ENCODE measurements around the gene TMEM86A.

DNA sequence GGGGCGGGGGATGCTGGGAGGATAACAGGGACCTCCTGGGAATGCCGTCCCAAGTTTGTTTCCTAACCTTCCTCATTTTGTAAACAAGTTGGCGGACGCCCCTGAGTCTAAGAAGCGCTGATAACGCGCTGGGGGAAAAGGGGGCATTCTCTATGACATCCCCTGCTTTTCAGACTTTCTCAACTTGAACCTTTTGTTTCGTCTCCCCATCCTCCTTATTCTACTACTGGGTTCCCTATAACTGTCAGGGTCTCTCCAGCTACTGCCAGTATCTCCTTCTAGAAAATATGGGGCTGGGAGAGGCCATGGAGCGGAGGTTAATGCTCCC is 654 bp downstream of the TMEM86A start:
- TF ChIP-seq, protein P1, sequence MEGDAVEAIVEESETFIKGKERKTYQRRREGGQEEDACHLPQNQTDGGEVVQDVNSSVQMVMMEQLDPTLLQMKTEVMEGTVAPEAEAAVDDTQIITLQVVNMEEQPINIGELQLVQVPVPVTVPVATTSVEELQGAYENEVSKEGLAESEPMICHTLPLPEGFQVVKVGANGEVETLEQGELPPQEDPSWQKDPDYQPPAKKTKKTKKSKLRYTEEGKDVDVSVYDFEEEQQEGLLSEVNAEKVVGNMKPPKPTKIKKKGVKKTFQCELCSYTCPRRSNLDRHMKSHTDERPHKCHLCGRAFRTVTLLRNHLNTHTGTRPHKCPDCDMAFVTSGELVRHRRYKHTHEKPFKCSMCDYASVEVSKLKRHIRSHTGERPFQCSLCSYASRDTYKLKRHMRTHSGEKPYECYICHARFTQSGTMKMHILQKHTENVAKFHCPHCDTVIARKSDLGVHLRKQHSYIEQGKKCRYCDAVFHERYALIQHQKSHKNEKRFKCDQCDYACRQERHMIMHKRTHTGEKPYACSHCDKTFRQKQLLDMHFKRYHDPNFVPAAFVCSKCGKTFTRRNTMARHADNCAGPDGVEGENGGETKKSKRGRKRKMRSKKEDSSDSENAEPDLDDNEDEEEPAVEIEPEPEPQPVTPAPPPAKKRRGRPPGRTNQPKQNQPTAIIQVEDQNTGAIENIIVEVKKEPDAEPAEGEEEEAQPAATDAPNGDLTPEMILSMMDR (IDR thresholded peaks at IDR 0.05; ENCODE audit: low read depth, low read length), result no peak
- TF ChIP-seq EZH2phosphoT487 (IDR thresholded peaks at IDR 0.05; ENCODE audit: low read depth), result no peak
